Ishikawa (cell line): ENCODE measurements around the gene PRKCZ.

Source experiments
- TF ChIP-seq, protein P1 (sequence below): IDR thresholded peaks from 2 replicates; pipeline ENCODE4 v1.6.1; 2012
- TF ChIP-seq, protein P2 (sequence below): IDR thresholded peaks from 2 replicates; pipeline ENCODE4 v1.6.1; 2012; ENCODE audit warnings: low read depth, mild to moderate bottlenecking

DNA sequence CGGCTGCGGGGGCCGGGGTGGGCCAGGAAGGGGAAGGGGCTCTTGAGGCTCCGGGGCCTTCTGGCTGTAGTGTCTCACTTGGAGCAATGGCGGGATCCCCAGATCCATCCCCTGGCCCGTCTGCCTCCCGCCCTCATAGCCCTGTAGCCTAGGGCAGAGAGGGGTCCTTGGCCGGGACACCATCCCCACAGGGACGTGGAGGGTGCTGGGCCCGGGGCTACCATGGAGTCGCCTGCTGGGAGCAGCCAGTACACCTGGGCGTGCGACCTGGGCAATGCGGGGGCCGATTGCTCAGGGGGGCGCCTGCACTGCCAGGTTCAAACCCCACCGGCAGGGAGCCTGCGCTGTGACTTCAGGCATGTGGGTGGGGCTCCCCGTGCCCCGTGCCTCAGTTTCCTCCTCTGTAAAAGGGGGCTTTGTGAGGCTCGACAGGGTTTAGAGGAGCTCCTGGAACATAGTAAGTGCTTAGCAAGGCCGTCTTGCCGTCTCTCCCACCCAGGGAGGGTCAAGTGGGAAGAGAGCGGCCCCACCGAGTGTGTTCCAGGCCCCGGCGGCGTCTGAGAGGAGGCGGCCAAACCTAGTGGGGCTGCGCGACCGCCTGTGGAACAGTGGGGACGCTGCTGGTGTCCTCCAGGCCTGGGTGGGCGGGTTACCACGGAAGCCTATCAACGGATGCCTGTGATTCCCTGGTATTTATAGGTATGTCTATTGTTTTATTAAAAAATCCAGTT lies 20.8 kb downstream of the PRKCZ start:
- TF ChIP-seq, protein P1, sequence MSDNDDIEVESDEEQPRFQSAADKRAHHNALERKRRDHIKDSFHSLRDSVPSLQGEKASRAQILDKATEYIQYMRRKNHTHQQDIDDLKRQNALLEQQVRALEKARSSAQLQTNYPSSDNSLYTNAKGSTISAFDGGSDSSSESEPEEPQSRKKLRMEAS = no peak
- TF ChIP-seq, protein P2, sequence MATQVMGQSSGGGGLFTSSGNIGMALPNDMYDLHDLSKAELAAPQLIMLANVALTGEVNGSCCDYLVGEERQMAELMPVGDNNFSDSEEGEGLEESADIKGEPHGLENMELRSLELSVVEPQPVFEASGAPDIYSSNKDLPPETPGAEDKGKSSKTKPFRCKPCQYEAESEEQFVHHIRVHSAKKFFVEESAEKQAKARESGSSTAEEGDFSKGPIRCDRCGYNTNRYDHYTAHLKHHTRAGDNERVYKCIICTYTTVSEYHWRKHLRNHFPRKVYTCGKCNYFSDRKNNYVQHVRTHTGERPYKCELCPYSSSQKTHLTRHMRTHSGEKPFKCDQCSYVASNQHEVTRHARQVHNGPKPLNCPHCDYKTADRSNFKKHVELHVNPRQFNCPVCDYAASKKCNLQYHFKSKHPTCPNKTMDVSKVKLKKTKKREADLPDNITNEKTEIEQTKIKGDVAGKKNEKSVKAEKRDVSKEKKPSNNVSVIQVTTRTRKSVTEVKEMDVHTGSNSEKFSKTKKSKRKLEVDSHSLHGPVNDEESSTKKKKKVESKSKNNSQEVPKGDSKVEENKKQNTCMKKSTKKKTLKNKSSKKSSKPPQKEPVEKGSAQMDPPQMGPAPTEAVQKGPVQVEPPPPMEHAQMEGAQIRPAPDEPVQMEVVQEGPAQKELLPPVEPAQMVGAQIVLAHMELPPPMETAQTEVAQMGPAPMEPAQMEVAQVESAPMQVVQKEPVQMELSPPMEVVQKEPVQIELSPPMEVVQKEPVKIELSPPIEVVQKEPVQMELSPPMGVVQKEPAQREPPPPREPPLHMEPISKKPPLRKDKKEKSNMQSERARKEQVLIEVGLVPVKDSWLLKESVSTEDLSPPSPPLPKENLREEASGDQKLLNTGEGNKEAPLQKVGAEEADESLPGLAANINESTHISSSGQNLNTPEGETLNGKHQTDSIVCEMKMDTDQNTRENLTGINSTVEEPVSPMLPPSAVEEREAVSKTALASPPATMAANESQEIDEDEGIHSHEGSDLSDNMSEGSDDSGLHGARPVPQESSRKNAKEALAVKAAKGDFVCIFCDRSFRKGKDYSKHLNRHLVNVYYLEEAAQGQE = no peak
